Fibroblast of peridontal ligament (primary cell): ENCODE data around the gene SMIM22.
"Not testable (repeated sequence)": the region's sequence is repeated elsewhere in the genome, so short reads cannot be mapped to it uniquely, and the experiment has no call there.

Source experiments
- DNase-seq: peaks from one replicate; pipeline ENCODE4 v3.0.0-alpha.2; 2010; ENCODE audit errors: extremely low read depth

The SMIM22 gene

GRCh38 chr16:4768549-4769305, 26.4 kb upstream of the SMIM22 start:
- DNase-seq, result peak; percentile 93

GRCh38 chr16:4769306-4769638, 25.9 kb upstream of the SMIM22 start:
- DNase-seq, result no peak

GRCh38 chr16:4771646-4772045, 23.5 kb upstream of the SMIM22 start:
- DNase-seq, result no peak

GRCh38 chr16:4772351-4772750, 22.8 kb upstream of the SMIM22 start:
- no peak for DNase-seq

GRCh38 chr16:4775005-4775404, 20.2 kb upstream of the SMIM22 start:
- DNase-seq, result no peak

GRCh38 chr16:4776141-4776705, 18.9 kb upstream of the SMIM22 start:
- DNase-seq, result no peak

GRCh38 chr16:4777339-4778049, 17.7 kb upstream of the SMIM22 start:
- no peak for DNase-seq

GRCh38 chr16:4778050-4778392, 17.1 kb upstream of the SMIM22 start:
- no peak for DNase-seq

GRCh38 chr16:4780235-4780634, 14.9 kb upstream of the SMIM22 start:
- DNase-seq, result no peak

GRCh38 chr16:4783251-4783950, 11.8 kb upstream of the SMIM22 start:
- no peak for DNase-seq

GRCh38 chr16:4783951-4784336, 11.2 kb upstream of the SMIM22 start:
- no peak for DNase-seq

GRCh38 chr16:4784444-4784987, 10.7 kb upstream of the SMIM22 start:
- not testable (repeated sequence) for DNase-seq

- no peak for DNase-seq
Measured at GRCh38 chr16:4785758-4786433, 9.3 kb upstream of the SMIM22 start.

- DNase-seq, result no peak
Measured at GRCh38 chr16:4787068-4787467, 8.1 kb upstream of the SMIM22 start.

- no peak for DNase-seq
Measured at GRCh38 chr16:4787627-4788482, 7.3 kb upstream of the SMIM22 start, which contains the start of gene SEPTIN12. Gene SEPTIN12 (minus strand): TSS chr16:4788345. CDS start chr16:4787645, 700 bp downstream.

- DNase-seq, result no peak
Measured at GRCh38 chr16:4788489-4788889, 6.7 kb upstream of the SMIM22 start.

GRCh38 chr16:4788910-4789309, 6.3 kb upstream of the SMIM22 start:
- DNase-seq, result no peak

GRCh38 chr16:4790261-4790660, 4.9 kb upstream of the SMIM22 start:
- DNase-seq, result no peak

GRCh38 chr16:4790871-4791270, 4.3 kb upstream of the SMIM22 start:
- no peak for DNase-seq

- no peak for DNase-seq
Measured at GRCh38 chr16:4792951-4793513, 2.1 kb upstream of the SMIM22 start.
